HG03354 (cell line): Measurements from ENCODE around the gene MEIS1.

Experiments
- ATAC-seq: cut with Tn5 transposase; IDR thresholded peaks from one replicate; pipeline ENCODE4 v1.9.1; 2021; ENCODE audit warnings: mild to moderate bottlenecking; ENCODE audit not compliant: unreplicated experiment, poor library complexity, severe bottlenecking

MEIS1 gene

GRCh38 chr2:66523990-66524389, 89.1 kb downstream of the MEIS1 start:
- no peak for ATAC-seq

GRCh38 chr2:66525606-66526005, 90.7 kb downstream of the MEIS1 start:
- ATAC-seq: no peak

GRCh38 chr2:66526180-66526579, 91.3 kb downstream of the MEIS1 start:
- no peak for ATAC-seq

- no peak for ATAC-seq
These were observed 94.2 kb downstream of the MEIS1 start for GRCh38 chr2:66528974-66529724.

GRCh38 chr2:66530651-66531050, 95.7 kb downstream of the MEIS1 start:
- no peak for ATAC-seq

- ATAC-seq: no peak
These were observed 96.2 kb downstream of the MEIS1 start for GRCh38 chr2:66531155-66531554.

- ATAC-seq: no peak
These were observed 96.6 kb downstream of the MEIS1 start for GRCh38 chr2:66531567-66531966.

GRCh38 chr2:66532972-66533868, 98.3 kb downstream of the MEIS1 start:
- no peak for ATAC-seq

GRCh38 chr2:66534461-66534860, 99.5 kb downstream of the MEIS1 start:
- no peak for ATAC-seq

- no peak for ATAC-seq
These were observed 100.8 kb downstream of the MEIS1 start for GRCh38 chr2:66535574-66536289.

- ATAC-seq: no peak
These were observed 101.4 kb downstream of the MEIS1 start for GRCh38 chr2:66536290-66536673.

GRCh38 chr2:66536997-66537396, 102.1 kb downstream of the MEIS1 start:
- ATAC-seq: no peak

- ATAC-seq: no peak
These were observed 103.4 kb downstream of the MEIS1 start for GRCh38 chr2:66538291-66538690.

GRCh38 chr2:66539452-66539851, 104.5 kb downstream of the MEIS1 start:
- ATAC-seq: no peak

GRCh38 chr2:66541646-66542045, 106.7 kb downstream of the MEIS1 start:
- no peak for ATAC-seq

- no peak for ATAC-seq
These were observed 108.4 kb downstream of the MEIS1 start for GRCh38 chr2:66543257-66543767.

- ATAC-seq: no peak
These were observed 109.3 kb downstream of the MEIS1 start for GRCh38 chr2:66544258-66544657.

GRCh38 chr2:66545258-66545657, 110.3 kb downstream of the MEIS1 start:
- no peak for ATAC-seq

- no peak for ATAC-seq
These were observed 112.2 kb downstream of the MEIS1 start for GRCh38 chr2:66547118-66547517.

GRCh38 chr2:66547887-66548286, 113.0 kb downstream of the MEIS1 start:
- no peak for ATAC-seq
